MM.1S (cell line): ENCODE data around the gene CPD.

ENCODE experiments used
- EZH2 ChIP-seq: fragments of 300-600 bp; sonication (generic); optimal IDR thresholded peaks from 2 replicates; pipeline ENCODE3; 2017; ENCODE audit warnings: low read depth, mild to moderate bottlenecking, antibody characterized with exemption, low read length, mixed read lengths
- TF ChIP-seq, protein P1 (sequence below): fragments of 300-600 bp; sonication (generic); IDR thresholded peaks from 2 replicates; pipeline ENCODE4 v1.5.1; 2016; ENCODE audit warnings: antibody characterized with exemption, low read length, mixed read lengths

DNA sequence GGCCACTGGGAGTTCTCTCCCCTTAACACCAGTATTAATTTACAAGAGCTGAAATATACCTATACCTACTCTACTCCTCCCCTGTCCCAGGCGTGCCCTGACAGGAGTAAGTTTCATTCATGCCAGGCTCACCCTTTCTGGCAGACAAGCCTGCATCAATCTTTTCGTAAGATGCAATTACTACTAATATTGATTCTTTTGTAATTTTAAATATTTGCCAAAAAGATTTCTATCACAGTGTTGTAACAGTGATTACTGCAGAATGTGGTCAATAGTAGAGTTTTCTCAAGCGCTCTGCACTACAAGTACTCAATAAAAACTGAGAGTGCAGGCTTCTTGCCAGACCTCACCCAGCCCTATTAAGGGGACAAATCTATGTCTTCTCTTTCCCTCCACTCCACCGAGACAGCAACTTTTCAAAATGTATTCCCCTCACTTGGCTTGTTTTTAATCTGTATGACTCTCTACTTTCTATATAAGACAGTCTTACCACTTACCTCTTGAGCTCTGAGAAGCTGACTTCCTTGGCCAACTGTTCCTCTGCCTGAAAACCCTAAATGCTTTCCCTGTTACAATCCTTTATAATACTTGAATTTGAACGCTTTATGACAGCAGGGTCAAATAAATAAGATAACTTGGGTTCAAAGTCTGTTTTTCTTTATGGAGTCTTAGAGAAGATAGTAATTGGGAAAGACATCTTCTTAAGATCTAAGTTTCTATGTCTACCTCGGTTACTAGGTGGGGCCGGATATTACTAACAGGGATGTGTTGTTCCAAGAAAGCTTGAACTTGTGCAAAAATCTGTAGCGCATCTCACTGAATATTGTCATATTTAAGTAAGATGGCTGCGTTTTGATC lies 45.0 kb upstream of the CPD start, which contains the start of gene TMIGD1:
- TF ChIP-seq, protein P1, sequence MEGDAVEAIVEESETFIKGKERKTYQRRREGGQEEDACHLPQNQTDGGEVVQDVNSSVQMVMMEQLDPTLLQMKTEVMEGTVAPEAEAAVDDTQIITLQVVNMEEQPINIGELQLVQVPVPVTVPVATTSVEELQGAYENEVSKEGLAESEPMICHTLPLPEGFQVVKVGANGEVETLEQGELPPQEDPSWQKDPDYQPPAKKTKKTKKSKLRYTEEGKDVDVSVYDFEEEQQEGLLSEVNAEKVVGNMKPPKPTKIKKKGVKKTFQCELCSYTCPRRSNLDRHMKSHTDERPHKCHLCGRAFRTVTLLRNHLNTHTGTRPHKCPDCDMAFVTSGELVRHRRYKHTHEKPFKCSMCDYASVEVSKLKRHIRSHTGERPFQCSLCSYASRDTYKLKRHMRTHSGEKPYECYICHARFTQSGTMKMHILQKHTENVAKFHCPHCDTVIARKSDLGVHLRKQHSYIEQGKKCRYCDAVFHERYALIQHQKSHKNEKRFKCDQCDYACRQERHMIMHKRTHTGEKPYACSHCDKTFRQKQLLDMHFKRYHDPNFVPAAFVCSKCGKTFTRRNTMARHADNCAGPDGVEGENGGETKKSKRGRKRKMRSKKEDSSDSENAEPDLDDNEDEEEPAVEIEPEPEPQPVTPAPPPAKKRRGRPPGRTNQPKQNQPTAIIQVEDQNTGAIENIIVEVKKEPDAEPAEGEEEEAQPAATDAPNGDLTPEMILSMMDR: no peak
- no peak for TF ChIP-seq EZH2
